ENCODE measurements around the gene TNNI3. TPM values are rescaled to one million over a fixed set of nuclear protein-coding genes. Genes with fewer than 3 reads are reported as not detected.

TNNI3 gene
- total RNA-seq, 6 donors from 2014 or later = 1.0 to 14.6 (median 5.9) TPM

DNA sequence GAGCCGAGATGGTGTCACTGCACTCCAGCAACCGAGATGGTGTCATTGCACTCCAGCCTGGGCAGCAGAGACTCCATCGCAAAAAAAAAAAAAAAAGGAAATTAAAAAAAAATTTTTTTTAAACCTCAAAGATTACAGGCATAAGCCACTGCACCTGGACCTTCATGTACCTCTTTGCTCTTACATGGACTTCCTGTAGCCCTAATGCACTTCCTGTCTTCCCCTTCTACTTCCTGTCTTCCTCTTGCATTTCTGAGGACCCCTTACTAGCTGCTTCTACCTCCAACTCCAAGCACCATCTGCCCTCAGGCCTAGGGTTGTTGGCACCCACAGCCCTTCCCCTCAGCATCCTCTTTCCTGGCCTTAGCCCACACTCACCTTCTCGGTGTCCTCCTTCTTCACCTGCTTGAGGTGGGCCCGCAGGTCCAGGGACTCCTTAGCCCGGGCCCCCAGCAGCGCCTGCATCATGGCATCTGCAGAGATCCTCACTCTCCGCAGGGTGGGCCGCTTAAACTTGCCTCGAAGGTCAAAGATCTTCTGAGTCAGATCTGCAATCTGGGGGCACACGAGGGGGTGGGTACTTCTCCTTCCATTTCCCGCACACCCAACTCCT lies 3.8 kb downstream of the TNNI3 start:
- Histone ChIP-seq H3K4me1 (peaks cover 3 to 16% (median 7%) of the 10 kb centered on the region in 4 donors), H3K9me3 (no peaks in the 10 kb centered on the region), H3K36me3 (no peaks in the 10 kb centered on the region), H3K27ac (no peak overlapping the region), H3K4me3 (no peak overlapping the region), H3K27me3 (peaks cover 0 to 20% (median 8%) of the 10 kb centered on the region in 4 donors)
- ATAC-seq (ENCODE audit: low FRiP score in 2 of 2) (no peak), DNase-seq (no peak)
- TF ChIP-seq, protein P1, sequence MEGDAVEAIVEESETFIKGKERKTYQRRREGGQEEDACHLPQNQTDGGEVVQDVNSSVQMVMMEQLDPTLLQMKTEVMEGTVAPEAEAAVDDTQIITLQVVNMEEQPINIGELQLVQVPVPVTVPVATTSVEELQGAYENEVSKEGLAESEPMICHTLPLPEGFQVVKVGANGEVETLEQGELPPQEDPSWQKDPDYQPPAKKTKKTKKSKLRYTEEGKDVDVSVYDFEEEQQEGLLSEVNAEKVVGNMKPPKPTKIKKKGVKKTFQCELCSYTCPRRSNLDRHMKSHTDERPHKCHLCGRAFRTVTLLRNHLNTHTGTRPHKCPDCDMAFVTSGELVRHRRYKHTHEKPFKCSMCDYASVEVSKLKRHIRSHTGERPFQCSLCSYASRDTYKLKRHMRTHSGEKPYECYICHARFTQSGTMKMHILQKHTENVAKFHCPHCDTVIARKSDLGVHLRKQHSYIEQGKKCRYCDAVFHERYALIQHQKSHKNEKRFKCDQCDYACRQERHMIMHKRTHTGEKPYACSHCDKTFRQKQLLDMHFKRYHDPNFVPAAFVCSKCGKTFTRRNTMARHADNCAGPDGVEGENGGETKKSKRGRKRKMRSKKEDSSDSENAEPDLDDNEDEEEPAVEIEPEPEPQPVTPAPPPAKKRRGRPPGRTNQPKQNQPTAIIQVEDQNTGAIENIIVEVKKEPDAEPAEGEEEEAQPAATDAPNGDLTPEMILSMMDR (IDR thresholded peaks at IDR 0.05) = no peak
- TF ChIP-seq POLR2AphosphoS5 (IDR thresholded peaks at IDR 0.05) = no peak
- TF ChIP-seq POLR2A (IDR thresholded peaks at IDR 0.05) = no peak
- no peak for TF ChIP-seq EP300 (IDR thresholded peaks at IDR 0.05)
- WGBS, 2 donors = 81 to 82% methylated on average over 10 to 12 of the region's 12 CpGs

DNA sequence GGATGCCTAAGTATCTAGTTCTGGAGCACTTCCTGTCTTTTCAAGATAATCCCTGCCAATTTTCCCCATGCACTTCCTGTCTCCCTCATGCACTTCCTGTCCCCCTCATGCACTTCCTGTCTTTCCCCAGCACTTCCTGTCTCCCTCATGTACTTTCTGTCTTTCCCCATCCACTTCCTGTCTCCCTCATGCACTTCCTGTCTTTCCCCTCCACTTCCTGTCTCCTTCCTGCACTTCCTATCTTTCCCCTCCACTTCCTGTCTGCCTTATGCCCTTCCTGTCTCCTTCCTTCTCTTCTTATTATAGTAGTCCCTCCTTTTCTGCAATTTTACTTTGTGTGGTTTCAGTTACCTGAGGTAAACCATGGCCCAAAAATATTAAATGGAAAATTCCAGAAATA lies 5.5 kb downstream of the TNNI3 start:
- H3K4me3 ChIP-seq = no peak overlapping the region
- H3K27ac ChIP-seq = no peak overlapping the region
- peaks cover 0 to 24% (median 7%) of the 10 kb centered on the region in 4 donors for H3K27me3 ChIP-seq
- TF ChIP-seq POLR2A (IDR thresholded peaks at IDR 0.05) (no peak), POLR2AphosphoS5 (IDR thresholded peaks at IDR 0.05) (no peak), EP300 (IDR thresholded peaks at IDR 0.05) (no peak)
- TF ChIP-seq, protein P1 (IDR thresholded peaks at IDR 0.05) = no peak
- no peak for DNase-seq
- ATAC-seq (ENCODE audit: low FRiP score in 2 of 2) = no peak
- peaks cover 3 to 16% (median 7%) of the 10 kb centered on the region in 4 donors for H3K4me1 ChIP-seq
- H3K36me3 ChIP-seq = no peaks in the 10 kb centered on the region
- H3K9me3 ChIP-seq = no peaks in the 10 kb centered on the region

DNA sequence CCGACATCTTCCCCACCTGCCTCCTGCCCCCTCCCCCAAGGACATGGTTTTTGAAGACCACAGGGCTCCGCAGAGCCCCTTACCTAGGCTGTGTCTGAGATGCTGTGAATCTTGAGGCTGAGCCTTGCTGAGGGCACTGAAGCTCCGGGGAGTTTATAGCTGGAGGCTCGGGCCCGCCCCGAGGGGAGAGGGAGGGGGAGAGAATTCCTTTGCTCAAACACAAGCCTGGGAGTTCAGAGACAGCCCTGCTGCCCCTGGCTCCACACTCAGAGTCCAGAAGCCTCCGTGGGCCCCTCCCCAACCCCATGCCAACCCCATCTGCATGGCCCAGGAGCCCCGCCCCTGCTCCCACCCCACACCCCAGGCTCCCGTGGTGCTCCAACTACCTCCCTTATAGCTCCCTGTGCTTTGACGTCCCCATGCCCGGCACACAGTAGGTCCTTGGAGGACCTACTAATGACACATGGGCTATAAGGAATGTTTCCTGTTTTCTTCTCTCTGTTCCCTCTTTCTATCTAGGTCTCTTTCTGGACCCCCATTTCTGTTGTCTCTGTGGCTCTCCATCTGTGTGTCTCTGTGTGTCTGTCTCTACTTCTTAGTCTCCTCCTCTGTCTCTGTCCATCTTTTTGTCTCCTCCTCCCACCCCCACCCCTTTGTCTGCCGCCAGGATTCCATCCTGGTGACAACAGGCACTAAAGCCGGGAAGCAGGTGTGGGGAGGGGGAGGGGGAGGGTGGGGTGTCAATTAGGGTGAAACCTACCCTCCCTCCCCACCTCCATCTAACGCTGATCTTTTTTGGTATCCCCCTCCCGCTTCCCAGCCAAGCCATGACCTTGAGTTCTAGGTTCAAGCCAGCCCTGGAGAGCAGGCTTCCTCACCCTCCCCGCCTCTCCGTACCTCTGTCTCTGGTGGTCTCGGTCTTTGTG lies 8.2 kb downstream of the TNNI3 start, which contains the start of gene TNNT1:
TSS of gene TNNT1 (minus strand) at position 129 of the 926 bp plus-strand sequence. CDS start 2,049 bp downstream, outside the sequence.
- Histone ChIP-seq H3K27me3 (peaks cover 0 to 36% (median 18%) of the 10 kb centered on the region in 4 donors), H3K9me3 (no peaks in the 10 kb centered on the region), H3K4me1 (peaks cover 0 to 20% (median 13%) of the 10 kb centered on the region in 4 donors), H3K36me3 (no peaks in the 10 kb centered on the region), H3K27ac (no peak within 1 kb of the TSS), H3K4me3 (no peak within 1 kb of the TSS)
- no peak for TF ChIP-seq POLR2AphosphoS5 (IDR thresholded peaks at IDR 0.05)
- TF ChIP-seq, protein P1 (IDR thresholded peaks at IDR 0.05) = no peak
- TF ChIP-seq EP300 (IDR thresholded peaks at IDR 0.05) = no peak
- no peak for TF ChIP-seq POLR2A (IDR thresholded peaks at IDR 0.05)
- WGBS, 2 donors = 16 to 20% methylated on average over 16 to 18 of the region's 18 CpGs
- DNase-seq = peak in 1 of 2 donors; percentile 21
- ATAC-seq (ENCODE audit: low FRiP score in 2 of 2) = no peak

DNA sequence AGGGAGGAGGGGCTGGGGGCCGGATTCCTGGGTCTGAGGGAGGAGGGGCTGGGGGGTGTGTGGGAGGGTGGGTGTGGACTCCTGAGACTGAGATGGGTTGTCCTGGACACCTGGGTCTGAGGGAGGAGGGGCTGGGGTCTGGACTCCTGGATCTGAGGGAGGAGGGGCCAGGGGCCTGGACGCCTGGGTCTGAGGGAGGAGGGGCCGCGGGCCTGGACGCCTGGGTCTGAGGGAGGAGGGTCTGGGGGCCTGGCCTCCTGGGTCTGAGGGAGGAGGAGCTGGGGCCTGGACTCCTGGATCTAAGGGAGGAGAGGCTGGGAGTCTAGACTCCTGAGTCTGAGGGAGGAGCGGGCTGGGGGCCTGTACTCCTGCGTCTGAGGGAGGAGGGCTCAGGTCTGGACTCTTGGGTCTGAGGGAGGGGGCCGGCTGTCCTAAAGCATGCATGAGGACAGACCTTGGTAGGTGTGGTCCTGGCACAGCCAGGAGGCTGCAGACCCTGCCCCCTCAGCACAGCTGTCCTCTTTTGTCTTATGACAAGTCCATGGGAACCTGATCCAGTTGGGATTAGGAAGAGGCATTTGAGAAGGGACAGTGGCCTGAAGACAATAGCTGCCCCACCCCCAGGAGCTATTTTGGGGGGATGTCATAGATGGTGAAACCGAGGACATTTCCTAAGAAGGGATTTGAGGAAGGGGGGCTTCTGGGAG lies 9.8 kb downstream of the TNNI3 start:
- TF ChIP-seq EP300 (IDR thresholded peaks at IDR 0.05) (no peak), POLR2A (IDR thresholded peaks at IDR 0.05) (no peak), POLR2AphosphoS5 (IDR thresholded peaks at IDR 0.05) (no peak)
- TF ChIP-seq, protein P1 (IDR thresholded peaks at IDR 0.05) = no peak
- no peak for DNase-seq
- Histone ChIP-seq H3K27me3 (peaks cover 0 to 42% (median 18%) of the 10 kb centered on the region in 4 donors), H3K4me1 (peaks cover 0 to 20% (median 13%) of the 10 kb centered on the region in 4 donors), H3K36me3 (no peaks in the 10 kb centered on the region), H3K27ac (no peak overlapping the region), H3K9me3 (no peaks in the 10 kb centered on the region), H3K4me3 (no peak overlapping the region)
- 22 to 27% methylated on average over 1 to 7 of the region's 9 CpGs for WGBS, 2 donors
- ATAC-seq (ENCODE audit: low FRiP score in 2 of 2) = no peak
